H1 (cell line): ENCODE results near the gene NAA60. TPM values are rescaled to one million over a fixed set of nuclear protein-coding genes. Genes with fewer than 3 reads are reported as not detected.

Experiments used
- GABPA ChIP-seq: IDR thresholded peaks from 2 replicates; pipeline ENCODE4 v1.6.1; 2011; ENCODE audit warnings: mild to moderate bottlenecking, low read length, moderate library complexity, borderline replicate concordance; ENCODE audit not compliant: insufficient read depth
- SP4 ChIP-seq: IDR thresholded peaks from 2 replicates; pipeline ENCODE4 v1.6.1; 2012; ENCODE audit warnings: low read length, inconsistent platforms
- polyA plus RNA-seq, 7 experiments: library from polyadenylated mRNA; depleted of rRNA in 3 of 7; stranded (reverse) in 5 of 7; unstranded in 2 of 7; fragments of >200 nt in 5 of 7; fragments of 200-250 nt in 2 of 7; gene quantifications; 1 replicate in 5 of 7; 2 replicates in 1 of 7; 4 replicates in 1 of 7; pipeline versions ENCODE4 v1.2.1 to v1.2.3, GENCODE V29; 2011 to 2013; ENCODE audit warnings: missing spikeins in 2 of 7, mixed read lengths in 2 of 7
- total RNA-seq: library from RNA; stranded (reverse); fragmentation: NEBNext Ultra II Directional; extraction: Animal tissue kit (Norgen Biotek cat#: 25700); gene quantifications from 2 replicates; pipeline ENCODE4 v1.2.1, GENCODE V29; 2021
- TF ChIP-seq, protein P1 (sequence below): fragments of 300-600 bp; sonication (generic); IDR thresholded peaks from 2 replicates; pipeline ENCODE4 v1.7.1; 2012; ENCODE audit warnings: low read length, moderate library complexity, mild to moderate bottlenecking, inconsistent platforms; ENCODE audit not compliant: insufficient replicate concordance

The NAA60 gene
- total and polyA plus RNA-seq, 2 of the 8 experiments (the other 6 are each of a cell fraction or from before 2014, with no cell fraction given): 34.1 to 47.6 TPM

- TF ChIP-seq, protein P1, sequence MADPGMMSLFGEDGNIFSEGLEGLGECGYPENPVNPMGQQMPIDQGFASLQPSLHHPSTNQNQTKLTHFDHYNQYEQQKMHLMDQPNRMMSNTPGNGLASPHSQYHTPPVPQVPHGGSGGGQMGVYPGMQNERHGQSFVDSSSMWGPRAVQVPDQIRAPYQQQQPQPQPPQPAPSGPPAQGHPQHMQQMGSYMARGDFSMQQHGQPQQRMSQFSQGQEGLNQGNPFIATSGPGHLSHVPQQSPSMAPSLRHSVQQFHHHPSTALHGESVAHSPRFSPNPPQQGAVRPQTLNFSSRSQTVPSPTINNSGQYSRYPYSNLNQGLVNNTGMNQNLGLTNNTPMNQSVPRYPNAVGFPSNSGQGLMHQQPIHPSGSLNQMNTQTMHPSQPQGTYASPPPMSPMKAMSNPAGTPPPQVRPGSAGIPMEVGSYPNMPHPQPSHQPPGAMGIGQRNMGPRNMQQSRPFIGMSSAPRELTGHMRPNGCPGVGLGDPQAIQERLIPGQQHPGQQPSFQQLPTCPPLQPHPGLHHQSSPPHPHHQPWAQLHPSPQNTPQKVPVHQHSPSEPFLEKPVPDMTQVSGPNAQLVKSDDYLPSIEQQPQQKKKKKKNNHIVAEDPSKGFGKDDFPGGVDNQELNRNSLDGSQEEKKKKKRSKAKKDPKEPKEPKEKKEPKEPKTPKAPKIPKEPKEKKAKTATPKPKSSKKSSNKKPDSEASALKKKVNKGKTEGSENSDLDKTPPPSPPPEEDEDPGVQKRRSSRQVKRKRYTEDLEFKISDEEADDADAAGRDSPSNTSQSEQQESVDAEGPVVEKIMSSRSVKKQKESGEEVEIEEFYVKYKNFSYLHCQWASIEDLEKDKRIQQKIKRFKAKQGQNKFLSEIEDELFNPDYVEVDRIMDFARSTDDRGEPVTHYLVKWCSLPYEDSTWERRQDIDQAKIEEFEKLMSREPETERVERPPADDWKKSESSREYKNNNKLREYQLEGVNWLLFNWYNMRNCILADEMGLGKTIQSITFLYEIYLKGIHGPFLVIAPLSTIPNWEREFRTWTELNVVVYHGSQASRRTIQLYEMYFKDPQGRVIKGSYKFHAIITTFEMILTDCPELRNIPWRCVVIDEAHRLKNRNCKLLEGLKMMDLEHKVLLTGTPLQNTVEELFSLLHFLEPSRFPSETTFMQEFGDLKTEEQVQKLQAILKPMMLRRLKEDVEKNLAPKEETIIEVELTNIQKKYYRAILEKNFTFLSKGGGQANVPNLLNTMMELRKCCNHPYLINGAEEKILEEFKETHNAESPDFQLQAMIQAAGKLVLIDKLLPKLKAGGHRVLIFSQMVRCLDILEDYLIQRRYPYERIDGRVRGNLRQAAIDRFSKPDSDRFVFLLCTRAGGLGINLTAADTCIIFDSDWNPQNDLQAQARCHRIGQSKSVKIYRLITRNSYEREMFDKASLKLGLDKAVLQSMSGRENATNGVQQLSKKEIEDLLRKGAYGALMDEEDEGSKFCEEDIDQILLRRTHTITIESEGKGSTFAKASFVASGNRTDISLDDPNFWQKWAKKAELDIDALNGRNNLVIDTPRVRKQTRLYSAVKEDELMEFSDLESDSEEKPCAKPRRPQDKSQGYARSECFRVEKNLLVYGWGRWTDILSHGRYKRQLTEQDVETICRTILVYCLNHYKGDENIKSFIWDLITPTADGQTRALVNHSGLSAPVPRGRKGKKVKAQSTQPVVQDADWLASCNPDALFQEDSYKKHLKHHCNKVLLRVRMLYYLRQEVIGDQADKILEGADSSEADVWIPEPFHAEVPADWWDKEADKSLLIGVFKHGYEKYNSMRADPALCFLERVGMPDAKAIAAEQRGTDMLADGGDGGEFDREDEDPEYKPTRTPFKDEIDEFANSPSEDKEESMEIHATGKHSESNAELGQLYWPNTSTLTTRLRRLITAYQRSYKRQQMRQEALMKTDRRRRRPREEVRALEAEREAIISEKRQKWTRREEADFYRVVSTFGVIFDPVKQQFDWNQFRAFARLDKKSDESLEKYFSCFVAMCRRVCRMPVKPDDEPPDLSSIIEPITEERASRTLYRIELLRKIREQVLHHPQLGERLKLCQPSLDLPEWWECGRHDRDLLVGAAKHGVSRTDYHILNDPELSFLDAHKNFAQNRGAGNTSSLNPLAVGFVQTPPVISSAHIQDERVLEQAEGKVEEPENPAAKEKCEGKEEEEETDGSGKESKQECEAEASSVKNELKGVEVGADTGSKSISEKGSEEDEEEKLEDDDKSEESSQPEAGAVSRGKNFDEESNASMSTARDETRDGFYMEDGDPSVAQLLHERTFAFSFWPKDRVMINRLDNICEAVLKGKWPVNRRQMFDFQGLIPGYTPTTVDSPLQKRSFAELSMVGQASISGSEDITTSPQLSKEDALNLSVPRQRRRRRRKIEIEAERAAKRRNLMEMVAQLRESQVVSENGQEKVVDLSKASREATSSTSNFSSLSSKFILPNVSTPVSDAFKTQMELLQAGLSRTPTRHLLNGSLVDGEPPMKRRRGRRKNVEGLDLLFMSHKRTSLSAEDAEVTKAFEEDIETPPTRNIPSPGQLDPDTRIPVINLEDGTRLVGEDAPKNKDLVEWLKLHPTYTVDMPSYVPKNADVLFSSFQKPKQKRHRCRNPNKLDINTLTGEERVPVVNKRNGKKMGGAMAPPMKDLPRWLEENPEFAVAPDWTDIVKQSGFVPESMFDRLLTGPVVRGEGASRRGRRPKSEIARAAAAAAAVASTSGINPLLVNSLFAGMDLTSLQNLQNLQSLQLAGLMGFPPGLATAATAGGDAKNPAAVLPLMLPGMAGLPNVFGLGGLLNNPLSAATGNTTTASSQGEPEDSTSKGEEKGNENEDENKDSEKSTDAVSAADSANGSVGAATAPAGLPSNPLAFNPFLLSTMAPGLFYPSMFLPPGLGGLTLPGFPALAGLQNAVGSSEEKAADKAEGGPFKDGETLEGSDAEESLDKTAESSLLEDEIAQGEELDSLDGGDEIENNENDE: no peak
- TF ChIP-seq GABPA (no peak), SP4 (no peak)
Observed at GRCh38 chr16:3444032-3444388, 530 bp downstream of the NAA60 start (continued).
